AG09309 (cell line): Measurements from ENCODE around the gene STOM.

Experiments used
- DNase-seq: peaks from one replicate; pipeline ENCODE4 v3.0.0-alpha.2; 2010; ENCODE audit warnings: low read depth
- H3K4me3 ChIP-seq: 2 replicates; pipeline ENCODE4 v1.5.1; 2011; ENCODE audit warnings: mild to moderate bottlenecking, low read depth, low read length, moderate library complexity; ENCODE audit not compliant: control insufficient read depth
- CTCF ChIP-seq: IDR thresholded peaks from 2 replicates; pipeline ENCODE4 v1.5.1; 2011; ENCODE audit warnings: mild to moderate bottlenecking, low read depth, low read length, inconsistent platforms; ENCODE audit not compliant: insufficient read depth, control insufficient read depth; ENCODE audit errors: missing control alignments

STOM gene

GRCh38 chr9:121358751-121359150, 11.3 kb downstream of the STOM start:
- no peak overlapping the region for H3K4me3 ChIP-seq
- TF ChIP-seq CTCF: no peak
- DNase-seq: no peak

- no peak for DNase-seq
- no peak overlapping the region for H3K4me3 ChIP-seq
- TF ChIP-seq CTCF: no peak
Observed at GRCh38 chr9:121357011-121357410, 13.0 kb downstream of the STOM start.

GRCh38 chr9:121354762-121355161, 15.3 kb downstream of the STOM start:
- no peak for TF ChIP-seq CTCF
- no peak overlapping the region for H3K4me3 ChIP-seq

GRCh38 chr9:121354141-121354540, 15.9 kb downstream of the STOM start:
- TF ChIP-seq CTCF: no peak
- H3K4me3 ChIP-seq: no peak overlapping the region
- DNase-seq: no peak

More at GRCh38 chr9:121354762-121355161, 15.3 kb downstream of the STOM start:
- no peak for DNase-seq

GRCh38 chr9:121353241-121354061, 16.6 kb downstream of the STOM start:
- no peak overlapping the region for H3K4me3 ChIP-seq
- no peak for DNase-seq
- no peak for TF ChIP-seq CTCF

- no peak overlapping the region for H3K4me3 ChIP-seq
- peak; percentile 84 for DNase-seq
- no peak for TF ChIP-seq CTCF
Observed at GRCh38 chr9:121350993-121351561, 19.0 kb downstream of the STOM start.

GRCh38 chr9:121350036-121350435, 20.0 kb downstream of the STOM start:
- H3K4me3 ChIP-seq: no peak overlapping the region
- DNase-seq: no peak
- no peak for TF ChIP-seq CTCF
